IPS-15b (cell line): ENCODE results near the gene KIF5B.
"Not testable (repeated sequence)": the region's sequence is repeated elsewhere in the genome, so short reads cannot be mapped to it uniquely, and the experiment has no call there.

Experiments
- H3K27me3 ChIP-seq: one replicate; pipeline ENCODE4 v1.6.1; 2013; ENCODE audit warnings: low read length; ENCODE audit not compliant: control insufficient read depth, insufficient read depth
- H3K36me3 ChIP-seq: one replicate; pipeline ENCODE4 v1.6.1; 2013; ENCODE audit warnings: low read length; ENCODE audit not compliant: control insufficient read depth, insufficient read depth
- H3K4me1 ChIP-seq: one replicate; pipeline ENCODE4 v1.6.1; 2013; ENCODE audit warnings: mild to moderate bottlenecking, low read length; ENCODE audit not compliant: control insufficient read depth, insufficient read depth
- H3K4me3 ChIP-seq: one replicate; pipeline ENCODE4 v1.5.1; 2013; ENCODE audit warnings: low read depth, low read length
- H3K9ac ChIP-seq: one replicate; pipeline ENCODE4 v1.6.1; 2013; ENCODE audit warnings: low read depth, mild to moderate bottlenecking, low read length
- H3K9me3 ChIP-seq: one replicate; pipeline ENCODE4 v1.6.1; 2013; ENCODE audit warnings: mild to moderate bottlenecking, low read length; ENCODE audit not compliant: control insufficient read depth, insufficient read depth

The KIF5B gene

GRCh38 chr10:32077896-32078485, 21.8 kb upstream of the KIF5B start:
- H3K4me3 ChIP-seq = no peak overlapping the region
- peaks cover 8% of the 10 kb centered on the region for H3K27me3 ChIP-seq
- H3K36me3 ChIP-seq = no peaks in the 10 kb centered on the region
- H3K9me3 ChIP-seq = no peaks in the 10 kb centered on the region
- no peaks in the 10 kb centered on the region for H3K4me1 ChIP-seq
- no peak overlapping the region for H3K9ac ChIP-seq

- Histone ChIP-seq H3K27me3 (peaks cover 16% of the 10 kb centered on the region), H3K4me1 (peaks cover 6% of the 10 kb centered on the region), H3K9me3 (no peaks in the 10 kb centered on the region), H3K36me3 (no peaks in the 10 kb centered on the region), H3K4me3 (no peak overlapping the region), H3K9ac (no peak overlapping the region)
Observed at GRCh38 chr10:32073659-32074058, 17.4 kb upstream of the KIF5B start.

GRCh38 chr10:32073128-32073527, 16.9 kb upstream of the KIF5B start:
- H3K27me3 ChIP-seq = peaks cover 16% of the 10 kb centered on the region
- H3K4me1 ChIP-seq = peaks cover 6% of the 10 kb centered on the region
- no peaks in the 10 kb centered on the region for H3K9me3 ChIP-seq
- no peak overlapping the region for H3K4me3 ChIP-seq
- no peak overlapping the region for H3K9ac ChIP-seq
- H3K36me3 ChIP-seq = no peaks in the 10 kb centered on the region

- no peaks in the 10 kb centered on the region for H3K36me3 ChIP-seq
- H3K4me3 ChIP-seq = no peak overlapping the region
- H3K27me3 ChIP-seq = peaks cover 16% of the 10 kb centered on the region
- H3K9me3 ChIP-seq = no peaks in the 10 kb centered on the region
- H3K4me1 ChIP-seq = peaks cover 6% of the 10 kb centered on the region
- no peak overlapping the region for H3K9ac ChIP-seq
Observed at GRCh38 chr10:32072025-32072800, 16.0 kb upstream of the KIF5B start.

- no peak overlapping the region for H3K4me3 ChIP-seq
- H3K9ac ChIP-seq = no peak overlapping the region
- H3K27me3 ChIP-seq = peaks cover 16% of the 10 kb centered on the region
- no peaks in the 10 kb centered on the region for H3K9me3 ChIP-seq
- H3K36me3 ChIP-seq = no peaks in the 10 kb centered on the region
- peaks cover 6% of the 10 kb centered on the region for H3K4me1 ChIP-seq
Observed at GRCh38 chr10:32070645-32071044, 14.4 kb upstream of the KIF5B start.

- Histone ChIP-seq H3K27me3 (peaks cover 8% of the 10 kb centered on the region), H3K9me3 (no peaks in the 10 kb centered on the region), H3K36me3 (no peaks in the 10 kb centered on the region), H3K9ac (no peak overlapping the region), H3K4me3 (no peak overlapping the region), H3K4me1 (peaks cover 6% of the 10 kb centered on the region)
Observed at GRCh38 chr10:32068569-32068968, 12.3 kb upstream of the KIF5B start.

- H3K27me3 ChIP-seq, H3K4me3 ChIP-seq: not testable (repeated sequence)
Observed at GRCh38 chr10:32067931-32068330, 11.7 kb upstream of the KIF5B start.

GRCh38 chr10:32065856-32066255, 9.6 kb upstream of the KIF5B start:
- no peak overlapping the region for H3K9ac ChIP-seq

More at GRCh38 chr10:32067931-32068330, 11.7 kb upstream of the KIF5B start:
- H3K36me3 ChIP-seq, H3K9me3 ChIP-seq, H3K4me1 ChIP-seq, H3K9ac ChIP-seq: not testable (repeated sequence)

GRCh38 chr10:32061440-32061839, 5.2 kb upstream of the KIF5B start:
- H3K9me3 ChIP-seq = no peaks in the 10 kb centered on the region
- H3K4me3 ChIP-seq = no peak overlapping the region
- H3K36me3 ChIP-seq = no peaks in the 10 kb centered on the region
- H3K9ac ChIP-seq = no peak overlapping the region
- peaks cover 6% of the 10 kb centered on the region for H3K27me3 ChIP-seq
- peaks cover 3% of the 10 kb centered on the region for H3K4me1 ChIP-seq

More at GRCh38 chr10:32065856-32066255, 9.6 kb upstream of the KIF5B start:
- H3K27me3 ChIP-seq = no peaks in the 10 kb centered on the region
- no peaks in the 10 kb centered on the region for H3K36me3 ChIP-seq
- no peaks in the 10 kb centered on the region for H3K4me1 ChIP-seq
- H3K9me3 ChIP-seq = no peaks in the 10 kb centered on the region
- H3K4me3 ChIP-seq = no peak overlapping the region

GRCh38 chr10:32060347-32060746, 4.1 kb upstream of the KIF5B start:
- H3K27me3 ChIP-seq = peaks cover 6% of the 10 kb centered on the region
- no peaks in the 10 kb centered on the region for H3K9me3 ChIP-seq
- no peaks in the 10 kb centered on the region for H3K36me3 ChIP-seq
- H3K4me3 ChIP-seq = no peak overlapping the region
- H3K9ac ChIP-seq = no peak overlapping the region
- peaks cover 3% of the 10 kb centered on the region for H3K4me1 ChIP-seq

GRCh38 chr10:32059472-32059871, 3.2 kb upstream of the KIF5B start:
- H3K4me1 ChIP-seq = peaks cover 3% of the 10 kb centered on the region
- no peak overlapping the region for H3K9ac ChIP-seq

GRCh38 chr10:32057036-32057372, 779 bp upstream of the KIF5B start:
- no peaks in the 10 kb centered on the region for H3K9me3 ChIP-seq
- H3K4me1 ChIP-seq = peaks cover 18% of the 10 kb centered on the region
- H3K27me3 ChIP-seq = peaks cover 6% of the 10 kb centered on the region
- H3K9ac ChIP-seq = no peak overlapping the region
- peak overlapping the region; percentile 87 for H3K4me3 ChIP-seq
- no peaks in the 10 kb centered on the region for H3K36me3 ChIP-seq

More at GRCh38 chr10:32059472-32059871, 3.2 kb upstream of the KIF5B start:
- Histone ChIP-seq H3K36me3 (no peaks in the 10 kb centered on the region), H3K4me3 (no peak overlapping the region), H3K27me3 (peaks cover 6% of the 10 kb centered on the region), H3K9me3 (no peaks in the 10 kb centered on the region)
